SK-N-SH treated with all-trans-retinoic acid at 6 μM for 48 hours (cell line): Measurements from ENCODE around the gene CGB7.

Source experiments
- ATAC-seq: fragments of 200-7000 bp; cut with Tn5 transposase; 3 replicates; pipeline ENCODE4 v1.9.1; 2020; ENCODE audit warnings: mild to moderate bottlenecking, moderate library complexity
- ARNTL ChIP-seq: fragments of 450-650 bp; formaldehyde crosslinking; IDR thresholded peaks from 2 replicates; pipeline ENCODE4 v1.5.0; 2020; ENCODE audit warnings: low read depth, mild to moderate bottlenecking, moderate library complexity, borderline replicate concordance
- BACH2 ChIP-seq: fragments of 250-450 bp; sonication (Bioruptor Pico); IDR thresholded peaks from 2 replicates; pipeline ENCODE4 v1.9.0; 2021; ENCODE audit warnings: mild to moderate bottlenecking, borderline replicate concordance
- CSDC2 ChIP-seq: fragments of 250-450 bp; sonication (Bioruptor Pico); IDR thresholded peaks from 2 replicates; pipeline ENCODE4 v1.5.0; 2020; ENCODE audit warnings: mild to moderate bottlenecking, moderate library complexity
- ESRRG ChIP-seq: fragments of 250-450 bp; sonication (Bioruptor Pico); IDR thresholded peaks from 2 replicates; pipeline ENCODE4 v1.6.1; 2021; ENCODE audit warnings: mild to moderate bottlenecking
- GLIS3 ChIP-seq: fragments of 250-450 bp; sonication (Bioruptor Pico); IDR thresholded peaks from 2 replicates; pipeline ENCODE4 v1.5.0; 2020; ENCODE audit warnings: mild to moderate bottlenecking, moderate library complexity
- ISL1 ChIP-seq: fragments of 250-450 bp; sonication (Bioruptor Pico); IDR thresholded peaks from 2 replicates; pipeline ENCODE4 v2.1.2; 2022; ENCODE audit warnings: mild to moderate bottlenecking, moderate library complexity
- OSR1 ChIP-seq: fragments of 250-450 bp; sonication (Bioruptor Pico); IDR thresholded peaks from 2 replicates; pipeline ENCODE4 v1.8.0; 2022; ENCODE audit warnings: moderate library complexity, mild to moderate bottlenecking, inconsistent platforms
- PPARA ChIP-seq: fragments of 250-450 bp; sonication (Bioruptor Pico); IDR thresholded peaks from 2 replicates; pipeline ENCODE4 v1.5.0; 2020; ENCODE audit warnings: mild to moderate bottlenecking, borderline replicate concordance
- RARB ChIP-seq: fragments of 250-450 bp; sonication (Bioruptor Pico); IDR thresholded peaks from 2 replicates; pipeline ENCODE4 v1.8.0; 2021; ENCODE audit warnings: mild to moderate bottlenecking, moderate library complexity
- SNAI2 ChIP-seq: fragments of 250-450 bp; sonication (Bioruptor Pico); IDR thresholded peaks from 2 replicates; pipeline ENCODE4 v1.5.0; 2020; ENCODE audit warnings: mild to moderate bottlenecking, moderate library complexity
- TCF4 ChIP-seq: fragments of 250-450 bp; sonication (Bioruptor Pico); IDR thresholded peaks from 2 replicates; pipeline ENCODE4 v1.8.0; 2021; ENCODE audit warnings: mild to moderate bottlenecking, moderate library complexity, borderline replicate concordance
- TOX ChIP-seq: fragments of 250-450 bp; sonication (Bioruptor Pico); IDR thresholded peaks from 2 replicates; pipeline ENCODE4 v1.8.0; 2021; ENCODE audit warnings: mild to moderate bottlenecking, moderate library complexity, borderline replicate concordance
- ZC3H10 ChIP-seq: fragments of 250-450 bp; sonication (Bioruptor Pico); IDR thresholded peaks from 2 replicates; pipeline ENCODE4 v1.5.1; 2021; ENCODE audit warnings: mild to moderate bottlenecking, moderate library complexity
- ZFP3 ChIP-seq: fragments of 250-450 bp; sonication (Bioruptor Pico); IDR thresholded peaks from 2 replicates; pipeline ENCODE4 v1.5.0; 2020; ENCODE audit warnings: mild to moderate bottlenecking, moderate library complexity
- ZFP30 ChIP-seq: fragments of 450-650 bp; formaldehyde crosslinking; IDR thresholded peaks from 2 replicates; pipeline ENCODE4 v1.5.0; 2022; ENCODE audit warnings: mild to moderate bottlenecking, moderate library complexity
- ZNF565 ChIP-seq: fragments of 450-650 bp; formaldehyde crosslinking; conservative IDR thresholded peaks from 2 replicates; pipeline ENCODE4 v1.5.0; 2020; ENCODE audit warnings: low read depth, mild to moderate bottlenecking, moderate library complexity
- ZNF70 ChIP-seq: fragments of 450-650 bp; formaldehyde crosslinking; IDR thresholded peaks from 2 replicates; pipeline ENCODE4 v1.5.0; 2020; ENCODE audit warnings: mild to moderate bottlenecking, moderate library complexity
- ZNF8 ChIP-seq: fragments of 450-650 bp; formaldehyde crosslinking; IDR thresholded peaks from 2 replicates; pipeline ENCODE4 v1.5.0; 2020; ENCODE audit warnings: mild to moderate bottlenecking, moderate library complexity
- TF ChIP-seq, protein P1 (sequence below): fragments of 250-450 bp; sonication (Bioruptor Pico); IDR thresholded peaks from 2 replicates; pipeline ENCODE4 v1.8.0; 2021; ENCODE audit warnings: low read depth, mild to moderate bottlenecking, moderate library complexity, borderline replicate concordance
- TF ChIP-seq, protein P2 (sequence below): fragments of 250-450 bp; sonication (Bioruptor Pico); IDR thresholded peaks from 2 replicates; pipeline ENCODE4 v1.5.1; 2020; ENCODE audit warnings: low read depth, mild to moderate bottlenecking, moderate library complexity
- TF ChIP-seq, protein P3 (sequence below): fragments of 250-450 bp; sonication (Bioruptor Pico); IDR thresholded peaks from 2 replicates; pipeline ENCODE4 v1.5.1; 2021; ENCODE audit warnings: mild to moderate bottlenecking, moderate library complexity
- TF ChIP-seq, protein P4 (sequence below): fragments of 250-450 bp; sonication (Bioruptor Pico); IDR thresholded peaks from 2 replicates; pipeline ENCODE4 v1.8.0; 2020; ENCODE audit warnings: mild to moderate bottlenecking, moderate library complexity, borderline replicate concordance
- TF ChIP-seq, protein P5 (sequence below): fragments of 250-450 bp; sonication (Bioruptor Pico); IDR thresholded peaks from 2 replicates; pipeline ENCODE4 v1.5.0; 2020; ENCODE audit warnings: mild to moderate bottlenecking, moderate library complexity

The CGB7 gene

DNA sequence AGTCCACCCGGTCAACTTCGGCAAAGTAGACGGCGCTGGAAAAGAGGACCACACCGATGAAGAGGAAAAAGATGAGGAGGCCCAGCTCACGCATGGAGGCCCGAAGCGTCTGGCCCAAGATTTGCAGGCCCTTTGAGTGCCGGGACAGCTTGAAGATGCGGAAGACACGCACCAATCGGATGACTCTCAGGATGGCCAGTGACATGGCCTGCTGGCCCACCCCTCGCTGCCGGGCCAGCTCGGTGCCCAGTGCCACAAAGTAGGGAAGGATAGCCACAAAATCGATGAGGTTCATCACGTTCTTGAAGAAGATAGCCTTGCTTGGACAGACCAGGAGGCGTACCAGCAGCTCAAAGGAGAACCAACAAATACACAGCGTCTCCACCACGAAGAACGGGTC lies 12.9 kb upstream of the CGB7 start:
- ATAC-seq, result no peak
- no peak for TF ChIP-seq RARB (CRISPR knock-in tag)
- no peak for TF ChIP-seq ZNF8 (CRISPR knock-in tag)
- TF ChIP-seq ZC3H10 (CRISPR knock-in tag), result no peak
- no peak for TF ChIP-seq ESRRG (CRISPR knock-in tag)
- TF ChIP-seq, protein P1, sequence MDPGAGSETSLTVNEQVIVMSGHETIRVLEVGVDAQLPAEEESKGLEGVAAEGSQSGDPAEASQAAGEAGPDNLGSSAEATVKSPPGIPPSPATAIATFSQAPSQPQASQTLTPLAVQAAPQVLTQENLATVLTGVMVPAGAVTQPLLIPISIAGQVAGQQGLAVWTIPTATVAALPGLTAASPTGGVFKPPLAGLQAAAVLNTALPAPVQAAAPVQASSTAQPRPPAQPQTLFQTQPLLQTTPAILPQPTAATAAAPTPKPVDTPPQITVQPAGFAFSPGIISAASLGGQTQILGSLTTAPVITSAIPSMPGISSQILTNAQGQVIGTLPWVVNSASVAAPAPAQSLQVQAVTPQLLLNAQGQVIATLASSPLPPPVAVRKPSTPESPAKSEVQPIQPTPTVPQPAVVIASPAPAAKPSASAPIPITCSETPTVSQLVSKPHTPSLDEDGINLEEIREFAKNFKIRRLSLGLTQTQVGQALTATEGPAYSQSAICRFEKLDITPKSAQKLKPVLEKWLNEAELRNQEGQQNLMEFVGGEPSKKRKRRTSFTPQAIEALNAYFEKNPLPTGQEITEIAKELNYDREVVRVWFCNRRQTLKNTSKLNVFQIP (CRISPR knock-in tag), result no peak
- TF ChIP-seq ZFP30 (CRISPR knock-in tag), result no peak
- TF ChIP-seq SNAI2 (CRISPR knock-in tag), result no peak
- TF ChIP-seq, protein P2, sequence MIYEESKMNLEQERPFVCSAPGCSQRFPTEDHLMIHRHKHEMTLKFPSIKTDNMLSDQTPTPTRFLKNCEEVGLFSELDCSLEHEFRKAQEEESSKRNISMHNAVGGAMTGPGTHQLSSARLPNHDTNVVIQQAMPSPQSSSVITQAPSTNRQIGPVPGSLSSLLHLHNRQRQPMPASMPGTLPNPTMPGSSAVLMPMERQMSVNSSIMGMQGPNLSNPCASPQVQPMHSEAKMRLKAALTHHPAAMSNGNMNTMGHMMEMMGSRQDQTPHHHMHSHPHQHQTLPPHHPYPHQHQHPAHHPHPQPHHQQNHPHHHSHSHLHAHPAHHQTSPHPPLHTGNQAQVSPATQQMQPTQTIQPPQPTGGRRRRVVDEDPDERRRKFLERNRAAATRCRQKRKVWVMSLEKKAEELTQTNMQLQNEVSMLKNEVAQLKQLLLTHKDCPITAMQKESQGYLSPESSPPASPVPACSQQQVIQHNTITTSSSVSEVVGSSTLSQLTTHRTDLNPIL, result no peak
- TF ChIP-seq, protein P3, sequence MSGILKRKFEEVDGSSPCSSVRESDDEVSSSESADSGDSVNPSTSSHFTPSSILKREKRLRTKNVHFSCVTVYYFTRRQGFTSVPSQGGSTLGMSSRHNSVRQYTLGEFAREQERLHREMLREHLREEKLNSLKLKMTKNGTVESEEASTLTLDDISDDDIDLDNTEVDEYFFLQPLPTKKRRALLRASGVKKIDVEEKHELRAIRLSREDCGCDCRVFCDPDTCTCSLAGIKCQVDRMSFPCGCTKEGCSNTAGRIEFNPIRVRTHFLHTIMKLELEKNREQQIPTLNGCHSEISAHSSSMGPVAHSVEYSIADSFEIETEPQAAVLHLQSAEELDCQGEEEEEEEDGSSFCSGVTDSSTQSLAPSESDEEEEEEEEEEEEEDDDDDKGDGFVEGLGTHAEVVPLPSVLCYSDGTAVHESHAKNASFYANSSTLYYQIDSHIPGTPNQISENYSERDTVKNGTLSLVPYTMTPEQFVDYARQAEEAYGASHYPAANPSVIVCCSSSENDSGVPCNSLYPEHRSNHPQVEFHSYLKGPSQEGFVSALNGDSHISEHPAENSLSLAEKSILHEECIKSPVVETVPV (CRISPR knock-in tag), result no peak
- TF ChIP-seq, protein P4, sequence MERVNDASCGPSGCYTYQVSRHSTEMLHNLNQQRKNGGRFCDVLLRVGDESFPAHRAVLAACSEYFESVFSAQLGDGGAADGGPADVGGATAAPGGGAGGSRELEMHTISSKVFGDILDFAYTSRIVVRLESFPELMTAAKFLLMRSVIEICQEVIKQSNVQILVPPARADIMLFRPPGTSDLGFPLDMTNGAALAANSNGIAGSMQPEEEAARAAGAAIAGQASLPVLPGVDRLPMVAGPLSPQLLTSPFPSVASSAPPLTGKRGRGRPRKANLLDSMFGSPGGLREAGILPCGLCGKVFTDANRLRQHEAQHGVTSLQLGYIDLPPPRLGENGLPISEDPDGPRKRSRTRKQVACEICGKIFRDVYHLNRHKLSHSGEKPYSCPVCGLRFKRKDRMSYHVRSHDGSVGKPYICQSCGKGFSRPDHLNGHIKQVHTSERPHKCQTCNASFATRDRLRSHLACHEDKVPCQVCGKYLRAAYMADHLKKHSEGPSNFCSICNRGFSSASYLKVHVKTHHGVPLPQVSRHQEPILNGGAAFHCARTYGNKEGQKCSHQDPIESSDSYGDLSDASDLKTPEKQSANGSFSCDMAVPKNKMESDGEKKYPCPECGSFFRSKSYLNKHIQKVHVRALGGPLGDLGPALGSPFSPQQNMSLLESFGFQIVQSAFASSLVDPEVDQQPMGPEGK (CRISPR knock-in tag), result no peak
- TF ChIP-seq ARNTL (CRISPR knock-in tag), result no peak
- TF ChIP-seq OSR1 (CRISPR knock-in tag), result no peak
- no peak for TF ChIP-seq ZFP3 (CRISPR knock-in tag)
- no peak for TF ChIP-seq PPARA (CRISPR knock-in tag)
- no peak for TF ChIP-seq TOX (CRISPR knock-in tag)
- no peak for TF ChIP-seq ZNF565 (CRISPR knock-in tag)
- no peak for TF ChIP-seq TCF4 (CRISPR knock-in tag)
- no peak for TF ChIP-seq GLIS3 (CRISPR knock-in tag)
- TF ChIP-seq, protein P5, sequence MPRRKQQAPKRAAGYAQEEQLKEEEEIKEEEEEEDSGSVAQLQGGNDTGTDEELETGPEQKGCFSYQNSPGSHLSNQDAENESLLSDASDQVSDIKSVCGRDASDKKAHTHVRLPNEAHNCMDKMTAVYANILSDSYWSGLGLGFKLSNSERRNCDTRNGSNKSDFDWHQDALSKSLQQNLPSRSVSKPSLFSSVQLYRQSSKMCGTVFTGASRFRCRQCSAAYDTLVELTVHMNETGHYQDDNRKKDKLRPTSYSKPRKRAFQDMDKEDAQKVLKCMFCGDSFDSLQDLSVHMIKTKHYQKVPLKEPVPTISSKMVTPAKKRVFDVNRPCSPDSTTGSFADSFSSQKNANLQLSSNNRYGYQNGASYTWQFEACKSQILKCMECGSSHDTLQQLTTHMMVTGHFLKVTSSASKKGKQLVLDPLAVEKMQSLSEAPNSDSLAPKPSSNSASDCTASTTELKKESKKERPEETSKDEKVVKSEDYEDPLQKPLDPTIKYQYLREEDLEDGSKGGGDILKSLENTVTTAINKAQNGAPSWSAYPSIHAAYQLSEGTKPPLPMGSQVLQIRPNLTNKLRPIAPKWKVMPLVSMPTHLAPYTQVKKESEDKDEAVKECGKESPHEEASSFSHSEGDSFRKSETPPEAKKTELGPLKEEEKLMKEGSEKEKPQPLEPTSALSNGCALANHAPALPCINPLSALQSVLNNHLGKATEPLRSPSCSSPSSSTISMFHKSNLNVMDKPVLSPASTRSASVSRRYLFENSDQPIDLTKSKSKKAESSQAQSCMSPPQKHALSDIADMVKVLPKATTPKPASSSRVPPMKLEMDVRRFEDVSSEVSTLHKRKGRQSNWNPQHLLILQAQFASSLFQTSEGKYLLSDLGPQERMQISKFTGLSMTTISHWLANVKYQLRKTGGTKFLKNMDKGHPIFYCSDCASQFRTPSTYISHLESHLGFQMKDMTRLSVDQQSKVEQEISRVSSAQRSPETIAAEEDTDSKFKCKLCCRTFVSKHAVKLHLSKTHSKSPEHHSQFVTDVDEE, result no peak
- TF ChIP-seq BACH2 (CRISPR knock-in tag), result no peak

DNA sequence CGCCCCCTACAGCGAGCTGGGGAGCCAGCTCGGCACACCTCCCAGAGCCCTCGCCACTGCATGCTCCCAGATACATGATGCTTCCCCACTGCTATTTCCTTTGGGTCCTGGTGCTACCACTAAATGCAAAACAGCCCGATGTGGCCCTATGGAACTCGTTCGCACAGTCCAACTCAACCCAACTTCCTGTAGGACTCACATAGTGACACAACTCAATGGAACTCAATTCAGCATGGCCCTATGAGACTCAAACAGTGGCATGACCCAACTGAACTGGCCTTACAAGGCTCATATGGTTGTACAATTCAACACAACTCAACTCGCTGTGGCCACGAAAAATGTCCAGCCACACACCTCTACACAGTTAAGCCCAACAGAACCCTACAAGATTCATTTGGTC lies 11.5 kb upstream of the CGB7 start:
- TF ChIP-seq ISL1 (CRISPR knock-in tag) (no peak), ESRRG (CRISPR knock-in tag) (no peak), ZNF565 (CRISPR knock-in tag) (no peak), RARB (CRISPR knock-in tag) (no peak), ZNF8 (CRISPR knock-in tag) (no peak), TOX (CRISPR knock-in tag) (no peak), BACH2 (CRISPR knock-in tag) (no peak), ZC3H10 (CRISPR knock-in tag) (no peak), ARNTL (CRISPR knock-in tag) (no peak), SNAI2 (CRISPR knock-in tag) (no peak), CSDC2 (CRISPR knock-in tag) (no peak), ZNF70 (CRISPR knock-in tag) (no peak)
- TF ChIP-seq, protein P4 (CRISPR knock-in tag), result no peak
- no peak for ATAC-seq
